HepG2 (cell line): ENCODE data around the gene ABCB4. TPM values are rescaled to one million over a fixed set of nuclear protein-coding genes. Genes with fewer than 3 reads are reported as not detected.
A peak's percentile ranks its signal among the peaks of the same experiment; 100 is the strongest.

ENCODE experiments used
- ATAD3A ChIP-seq: sonication (generic); formaldehyde crosslinking; IDR thresholded peaks from 2 replicates; pipeline ENCODE4 v1.4.0; 2020; ENCODE audit warnings: missing genetic modification reagents
- CAMTA2 ChIP-seq: sonication (generic); formaldehyde crosslinking; IDR thresholded peaks from 2 replicates; pipeline ENCODE4 v1.4.0; 2020; ENCODE audit warnings: mild to moderate bottlenecking, missing genetic modification reagents, borderline replicate concordance
- IRF9 ChIP-seq: sonication (generic); formaldehyde crosslinking; IDR thresholded peaks from 2 replicates; pipeline ENCODE4 v1.8.0; 2022; ENCODE audit warnings: missing genetic modification reagents, mild to moderate bottlenecking, borderline replicate concordance
- KLF13 ChIP-seq: sonication (generic); formaldehyde crosslinking; IDR thresholded peaks from 2 replicates; pipeline ENCODE4 v1.4.0; 2020; ENCODE audit warnings: mild to moderate bottlenecking, missing genetic modification reagents
- MIER2 ChIP-seq: IDR thresholded peaks from 2 replicates; pipeline ENCODE4 v1.6.1; 2016; ENCODE audit warnings: missing biosample characterization, missing genetic modification reagents
- SKI ChIP-seq: fragments of 450-650 bp; IDR thresholded peaks from one replicate; pipeline ENCODE4 v1.6.1; 2018; ENCODE audit warnings: mild to moderate bottlenecking; ENCODE audit not compliant: partially characterized antibody
- ZNF207 ChIP-seq: fragments of 450-650 bp; IDR thresholded peaks from 2 replicates; pipeline ENCODE4 v1.6.1; 2016; ENCODE audit warnings: antibody characterized with exemption, borderline replicate concordance
- ZNF264 ChIP-seq: sonication (generic); formaldehyde crosslinking; IDR thresholded peaks from 2 replicates; pipeline ENCODE4 v1.4.0; 2020; ENCODE audit warnings: missing genetic modification reagents
- ZNF296 ChIP-seq: sonication (generic); formaldehyde crosslinking; conservative IDR thresholded peaks from 2 replicates; pipeline ENCODE4 v1.5.0; 2020; ENCODE audit warnings: mild to moderate bottlenecking, missing genetic modification reagents
- ZNF430 ChIP-seq: sonication (generic); formaldehyde crosslinking; IDR thresholded peaks from 2 replicates; pipeline ENCODE4 v1.9.0; 2021; ENCODE audit warnings: mild to moderate bottlenecking, missing genetic modification reagents
- ZNF577 ChIP-seq: sonication (generic); formaldehyde crosslinking; IDR thresholded peaks from 2 replicates; pipeline ENCODE4 v1.4.0; 2020; ENCODE audit warnings: mild to moderate bottlenecking, low read depth, missing genetic modification reagents, borderline replicate concordance
- ZNF720 ChIP-seq: sonication (generic); formaldehyde crosslinking; IDR thresholded peaks from 2 replicates; pipeline ENCODE4 v1.4.0; 2020; ENCODE audit warnings: missing genetic modification reagents
- ZNF761 ChIP-seq: sonication (generic); formaldehyde crosslinking; conservative IDR thresholded peaks from 2 replicates; pipeline ENCODE4 v1.4.0; 2020; ENCODE audit warnings: mild to moderate bottlenecking, missing genetic modification reagents
- polyA plus RNA-seq, 8 experiments: library from polyadenylated mRNA; depleted of rRNA in 3 of 8; stranded (reverse) in 7 of 8; unstranded in 1 of 8; fragments of >200 nt; fragmentation: Illumina TruSeq in 4 of 8; extraction: Trizol in 4 of 8; gene quantifications; 2 replicates each; pipeline versions ENCODE4 v1.2.1 to v1.2.3, GENCODE V29; 2011 to 2016; ENCODE audit warnings: low read depth in 4 of 8, missing spikeins in 1 of 8, mixed read lengths in 1 of 8; ENCODE audit not compliant: insufficient read depth in 1 of 8
- total RNA-seq, 5 experiments: library from RNA; depleted of rRNA; stranded (reverse); fragments of >200 nt; fragmentation: Illumina TruSeq; extraction: Trizol; gene quantifications; 2 replicates each; pipeline ENCODE4 v1.2.3, GENCODE V29; 2016; ENCODE audit warnings: low read depth in 1 of 5
- TF ChIP-seq, protein P1 (sequence below), 2 experiments: sonication (generic) in 1 of 2; formaldehyde crosslinking in 1 of 2; IDR thresholded peaks; 2 replicates each; pipeline versions ENCODE4 v1.6.1 to v1.9.0; 2014 to 2022; ENCODE audit warnings: antibody characterized with exemption in 1 of 2, borderline replicate concordance in 1 of 2, inconsistent platforms in 1 of 2, low read depth in 1 of 2, missing genetic modification reagents in 1 of 2
- TF ChIP-seq, protein P2 (sequence below): sonication (generic); formaldehyde crosslinking; IDR thresholded peaks from 2 replicates; pipeline ENCODE4 v1.8.0; 2022; ENCODE audit warnings: mild to moderate bottlenecking, missing genetic modification reagents, moderate library complexity
- TF ChIP-seq, protein P3 (sequence below): sonication (generic); formaldehyde crosslinking; IDR thresholded peaks from 2 replicates; pipeline ENCODE4 v1.4.0; 2020; ENCODE audit warnings: mild to moderate bottlenecking, missing genetic modification reagents
- TF ChIP-seq, protein P4 (sequence below): sonication (generic); formaldehyde crosslinking; IDR thresholded peaks from 2 replicates; pipeline ENCODE4 v1.4.0; 2020; ENCODE audit warnings: missing genetic modification reagents, mild to moderate bottlenecking, borderline replicate concordance

Gene ABCB4
- total and polyA plus RNA-seq, 2 of the 13 experiments (the other 11 are each of a cell fraction or from before 2014, with no cell fraction given), result 18.0 to 32.4 TPM

- TF ChIP-seq, protein P1, sequence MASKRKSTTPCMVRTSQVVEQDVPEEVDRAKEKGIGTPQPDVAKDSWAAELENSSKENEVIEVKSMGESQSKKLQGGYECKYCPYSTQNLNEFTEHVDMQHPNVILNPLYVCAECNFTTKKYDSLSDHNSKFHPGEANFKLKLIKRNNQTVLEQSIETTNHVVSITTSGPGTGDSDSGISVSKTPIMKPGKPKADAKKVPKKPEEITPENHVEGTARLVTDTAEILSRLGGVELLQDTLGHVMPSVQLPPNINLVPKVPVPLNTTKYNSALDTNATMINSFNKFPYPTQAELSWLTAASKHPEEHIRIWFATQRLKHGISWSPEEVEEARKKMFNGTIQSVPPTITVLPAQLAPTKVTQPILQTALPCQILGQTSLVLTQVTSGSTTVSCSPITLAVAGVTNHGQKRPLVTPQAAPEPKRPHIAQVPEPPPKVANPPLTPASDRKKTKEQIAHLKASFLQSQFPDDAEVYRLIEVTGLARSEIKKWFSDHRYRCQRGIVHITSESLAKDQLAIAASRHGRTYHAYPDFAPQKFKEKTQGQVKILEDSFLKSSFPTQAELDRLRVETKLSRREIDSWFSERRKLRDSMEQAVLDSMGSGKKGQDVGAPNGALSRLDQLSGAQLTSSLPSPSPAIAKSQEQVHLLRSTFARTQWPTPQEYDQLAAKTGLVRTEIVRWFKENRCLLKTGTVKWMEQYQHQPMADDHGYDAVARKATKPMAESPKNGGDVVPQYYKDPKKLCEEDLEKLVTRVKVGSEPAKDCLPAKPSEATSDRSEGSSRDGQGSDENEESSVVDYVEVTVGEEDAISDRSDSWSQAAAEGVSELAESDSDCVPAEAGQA (IDR thresholded peaks at IDR 0.05; ENCODE audit: low read depth), result no peak
- TF ChIP-seq, protein P1 (CRISPR knock-in tag; IDR thresholded peaks at IDR 0.05; ENCODE audit: borderline replicate concordance), result no peak
- TF ChIP-seq ZNF207, result no peak
- TF ChIP-seq, protein P2, sequence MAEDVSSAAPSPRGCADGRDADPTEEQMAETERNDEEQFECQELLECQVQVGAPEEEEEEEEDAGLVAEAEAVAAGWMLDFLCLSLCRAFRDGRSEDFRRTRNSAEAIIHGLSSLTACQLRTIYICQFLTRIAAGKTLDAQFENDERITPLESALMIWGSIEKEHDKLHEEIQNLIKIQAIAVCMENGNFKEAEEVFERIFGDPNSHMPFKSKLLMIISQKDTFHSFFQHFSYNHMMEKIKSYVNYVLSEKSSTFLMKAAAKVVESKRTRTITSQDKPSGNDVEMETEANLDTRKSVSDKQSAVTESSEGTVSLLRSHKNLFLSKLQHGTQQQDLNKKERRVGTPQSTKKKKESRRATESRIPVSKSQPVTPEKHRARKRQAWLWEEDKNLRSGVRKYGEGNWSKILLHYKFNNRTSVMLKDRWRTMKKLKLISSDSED (CRISPR knock-in tag), result no peak
- TF ChIP-seq KLF13 (CRISPR knock-in tag), result no peak
- no peak for TF ChIP-seq CAMTA2 (CRISPR knock-in tag)
- TF ChIP-seq ATAD3A (CRISPR knock-in tag), result no peak
- no peak for TF ChIP-seq ZNF296 (CRISPR knock-in tag)
- TF ChIP-seq, protein P3, sequence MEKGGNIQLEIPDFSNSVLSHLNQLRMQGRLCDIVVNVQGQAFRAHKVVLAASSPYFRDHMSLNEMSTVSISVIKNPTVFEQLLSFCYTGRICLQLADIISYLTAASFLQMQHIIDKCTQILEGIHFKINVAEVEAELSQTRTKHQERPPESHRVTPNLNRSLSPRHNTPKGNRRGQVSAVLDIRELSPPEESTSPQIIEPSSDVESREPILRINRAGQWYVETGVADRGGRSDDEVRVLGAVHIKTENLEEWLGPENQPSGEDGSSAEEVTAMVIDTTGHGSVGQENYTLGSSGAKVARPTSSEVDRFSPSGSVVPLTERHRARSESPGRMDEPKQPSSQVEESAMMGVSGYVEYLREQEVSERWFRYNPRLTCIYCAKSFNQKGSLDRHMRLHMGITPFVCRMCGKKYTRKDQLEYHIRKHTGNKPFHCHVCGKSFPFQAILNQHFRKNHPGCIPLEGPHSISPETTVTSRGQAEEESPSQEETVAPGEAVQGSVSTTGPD (CRISPR knock-in tag), result no peak
- TF ChIP-seq ZNF720 (CRISPR knock-in tag), result no peak
- no peak for TF ChIP-seq ZNF264 (CRISPR knock-in tag)
- TF ChIP-seq ZNF430, result no peak
- TF ChIP-seq MIER2, result peak; percentile 70; the same call in 1 of the 2 replicates
- TF ChIP-seq IRF9 (CRISPR knock-in tag), result no peak
- TF ChIP-seq SKI, result no peak
- TF ChIP-seq, protein P4, sequence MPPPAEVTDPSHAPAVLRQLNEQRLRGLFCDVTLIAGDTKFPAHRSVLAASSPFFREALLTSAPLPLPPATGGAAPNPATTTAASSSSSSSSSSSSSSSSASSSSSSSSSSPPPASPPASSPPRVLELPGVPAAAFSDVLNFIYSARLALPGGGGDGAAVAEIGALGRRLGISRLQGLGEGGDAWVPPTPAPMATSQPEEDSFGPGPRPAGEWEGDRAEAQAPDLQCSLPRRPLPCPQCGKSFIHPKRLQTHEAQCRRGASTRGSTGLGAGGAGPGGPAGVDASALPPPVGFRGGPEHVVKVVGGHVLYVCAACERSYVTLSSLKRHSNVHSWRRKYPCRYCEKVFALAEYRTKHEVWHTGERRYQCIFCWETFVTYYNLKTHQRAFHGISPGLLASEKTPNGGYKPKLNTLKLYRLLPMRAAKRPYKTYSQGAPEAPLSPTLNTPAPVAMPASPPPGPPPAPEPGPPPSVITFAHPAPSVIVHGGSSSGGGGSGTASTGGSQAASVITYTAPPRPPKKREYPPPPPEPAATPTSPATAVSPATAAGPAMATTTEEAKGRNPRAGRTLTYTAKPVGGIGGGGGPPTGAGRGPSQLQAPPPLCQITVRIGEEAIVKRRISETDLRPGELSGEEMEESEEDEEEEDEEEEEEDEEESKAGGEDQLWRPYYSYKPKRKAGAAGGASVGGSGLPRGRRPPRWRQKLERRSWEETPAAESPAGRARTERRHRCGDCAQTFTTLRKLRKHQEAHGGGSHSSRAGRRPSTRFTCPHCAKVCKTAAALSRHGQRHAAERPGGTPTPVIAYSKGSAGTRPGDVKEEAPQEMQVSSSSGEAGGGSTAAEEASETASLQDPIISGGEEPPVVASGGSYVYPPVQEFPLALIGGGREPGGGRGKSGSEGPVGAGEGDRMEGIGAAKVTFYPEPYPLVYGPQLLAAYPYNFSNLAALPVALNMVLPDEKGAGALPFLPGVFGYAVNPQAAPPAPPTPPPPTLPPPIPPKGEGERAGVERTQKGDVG (CRISPR knock-in tag), result no peak
- 0 out of 2 replicates have a peak, but pooled peaks have one; percentile 38 for TF ChIP-seq ZNF761 (CRISPR knock-in tag)
- no peak for TF ChIP-seq ZNF577 (CRISPR knock-in tag)
These were observed 11.5 kb downstream of the ABCB4 start (continued) for GRCh38 chr7:87463982-87464381.
